ENCODE data around the gene TMEM106A. TPM values are rescaled to one million over a fixed set of nuclear protein-coding genes. Genes with fewer than 3 reads are reported as not detected.
A peak's percentile ranks its signal among the peaks of the same experiment; 100 is the strongest.

The TMEM106A gene
- total and polyA plus RNA-seq, 2 of the 13 experiments (the other 11 are each of a cell fraction or from before 2014, with no cell fraction given) = 16.9 to 35.9 TPM

GRCh38 chr17:43170140-43170765 is 41.4 kb upstream of the TMEM106A start (continued):
- no peak for TF ChIP-seq TFDP1 (CRISPR knock-in tag; IDR thresholded peaks at IDR 0.05; ENCODE audit: borderline replicate concordance)
- peak; percentile 56 for TF ChIP-seq FOXJ3 (CRISPR knock-in tag; IDR thresholded peaks at IDR 0.05; ENCODE audit: borderline replicate concordance)
- TF ChIP-seq, protein P1, sequence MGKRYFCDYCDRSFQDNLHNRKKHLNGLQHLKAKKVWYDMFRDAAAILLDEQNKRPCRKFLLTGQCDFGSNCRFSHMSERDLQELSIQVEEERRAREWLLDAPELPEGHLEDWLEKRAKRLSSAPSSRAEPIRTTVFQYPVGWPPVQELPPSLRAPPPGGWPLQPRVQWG (CRISPR knock-in tag; IDR thresholded peaks at IDR 0.05; ENCODE audit: borderline replicate concordance, low read depth) = no peak
- no peak; the same call in 1 of the 2 replicates for TF ChIP-seq ZNF704 (CRISPR knock-in tag; IDR thresholded peaks at IDR 0.05; ENCODE audit: borderline replicate concordance)
- TF ChIP-seq GABPA (IDR thresholded peaks at IDR 0.05; ENCODE audit: low read depth, low read length) = peak; percentile 39
- TF ChIP-seq GABPA (CRISPR knock-in tag; IDR thresholded peaks at IDR 0.05; ENCODE audit: low read depth) = peak; percentile 91
- no peak for TF ChIP-seq MYC (CRISPR knock-in tag; IDR thresholded peaks at IDR 0.05; ENCODE audit: borderline replicate concordance)
- no peak for TF ChIP-seq GATA4 (IDR thresholded peaks at IDR 0.05; ENCODE audit: borderline replicate concordance, low read depth)
- TF ChIP-seq, protein P2, sequence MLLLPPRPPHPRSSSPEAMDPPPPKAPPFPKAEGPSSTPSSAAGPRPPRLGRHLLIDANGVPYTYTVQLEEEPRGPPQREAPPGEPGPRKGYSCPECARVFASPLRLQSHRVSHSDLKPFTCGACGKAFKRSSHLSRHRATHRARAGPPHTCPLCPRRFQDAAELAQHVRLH (CRISPR knock-in tag; IDR thresholded peaks at IDR 0.05; ENCODE audit: borderline replicate concordance, low read depth) = no peak
- TF ChIP-seq, protein P3, sequence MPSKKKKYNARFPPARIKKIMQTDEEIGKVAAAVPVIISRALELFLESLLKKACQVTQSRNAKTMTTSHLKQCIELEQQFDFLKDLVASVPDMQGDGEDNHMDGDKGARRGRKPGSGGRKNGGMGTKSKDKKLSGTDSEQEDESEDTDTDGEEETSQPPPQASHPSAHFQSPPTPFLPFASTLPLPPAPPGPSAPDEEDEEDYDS (CRISPR knock-in tag; IDR thresholded peaks at IDR 0.05) = no peak
- no peak for TF ChIP-seq ZNF670 (CRISPR knock-in tag; IDR thresholded peaks at IDR 0.05; ENCODE audit: borderline replicate concordance)
- peak; percentile 54; the same call in 1 of the 2 replicates for TF ChIP-seq ELF3 (CRISPR knock-in tag; IDR thresholded peaks at IDR 0.05)
- peak; percentile 77; the same call in 1 of the 2 replicates for TF ChIP-seq HDAC1 (CRISPR knock-in tag; IDR thresholded peaks at IDR 0.05)
- no peak for TF ChIP-seq ZFX (CRISPR knock-in tag; IDR thresholded peaks at IDR 0.05; ENCODE audit: low read depth)
- no peak for TF ChIP-seq KMT2B (CRISPR knock-in tag; IDR thresholded peaks at IDR 0.05)
- no peak for TF ChIP-seq ZNF33A (CRISPR knock-in tag; IDR thresholded peaks at IDR 0.05; ENCODE audit: borderline replicate concordance)
- TF ChIP-seq CSRNP1 (CRISPR knock-in tag; IDR thresholded peaks at IDR 0.05) = peak; percentile 1; the same call in 1 of the 2 replicates
- no peak for TF ChIP-seq AGO1 (IDR thresholded peaks at IDR 0.05; ENCODE audit: low read depth, low read length, poor library complexity, severe bottlenecking)
- TF ChIP-seq MLX (CRISPR knock-in tag; IDR thresholded peaks at IDR 0.05) = no peak
- TF ChIP-seq MAZ (IDR thresholded peaks at IDR 0.05; ENCODE audit: borderline replicate concordance, low read depth, low read length) = no peak; the same call in 1 of the 2 replicates
- TF ChIP-seq MAZ (CRISPR knock-in tag; IDR thresholded peaks at IDR 0.05; ENCODE audit: low read depth) = no peak
- TF ChIP-seq CREB1 (IDR thresholded peaks at IDR 0.05) = peak; percentile 99
- TF ChIP-seq CREB1 (CRISPR knock-in tag; IDR thresholded peaks at IDR 0.05) = peak; percentile 99
- TF ChIP-seq ZNF564 (CRISPR knock-in tag; IDR thresholded peaks at IDR 0.05) = no peak
- TF ChIP-seq ZNF562 (CRISPR knock-in tag; IDR thresholded peaks at IDR 0.05; ENCODE audit: borderline replicate concordance) = no peak
- no peak; the same call in 1 of the 2 replicates for TF ChIP-seq MIXL1 (CRISPR knock-in tag; IDR thresholded peaks at IDR 0.05)

Measured in HepG2 (cell line).